Measurements from ENCODE around the gene MYLK2. TPM values are rescaled to one million over a fixed set of nuclear protein-coding genes. Genes with fewer than 3 reads are reported as not detected.

The MYLK2 gene
- total RNA-seq, 2 donors from 2014 or later, result 4.9 to 9.3 TPM

GRCh38 chr20:31859998-31860380 is 40.8 kb downstream of the MYLK2 start:
- ATAC-seq (no peak), DNase-seq (no peak)
- TF ChIP-seq, protein P1, sequence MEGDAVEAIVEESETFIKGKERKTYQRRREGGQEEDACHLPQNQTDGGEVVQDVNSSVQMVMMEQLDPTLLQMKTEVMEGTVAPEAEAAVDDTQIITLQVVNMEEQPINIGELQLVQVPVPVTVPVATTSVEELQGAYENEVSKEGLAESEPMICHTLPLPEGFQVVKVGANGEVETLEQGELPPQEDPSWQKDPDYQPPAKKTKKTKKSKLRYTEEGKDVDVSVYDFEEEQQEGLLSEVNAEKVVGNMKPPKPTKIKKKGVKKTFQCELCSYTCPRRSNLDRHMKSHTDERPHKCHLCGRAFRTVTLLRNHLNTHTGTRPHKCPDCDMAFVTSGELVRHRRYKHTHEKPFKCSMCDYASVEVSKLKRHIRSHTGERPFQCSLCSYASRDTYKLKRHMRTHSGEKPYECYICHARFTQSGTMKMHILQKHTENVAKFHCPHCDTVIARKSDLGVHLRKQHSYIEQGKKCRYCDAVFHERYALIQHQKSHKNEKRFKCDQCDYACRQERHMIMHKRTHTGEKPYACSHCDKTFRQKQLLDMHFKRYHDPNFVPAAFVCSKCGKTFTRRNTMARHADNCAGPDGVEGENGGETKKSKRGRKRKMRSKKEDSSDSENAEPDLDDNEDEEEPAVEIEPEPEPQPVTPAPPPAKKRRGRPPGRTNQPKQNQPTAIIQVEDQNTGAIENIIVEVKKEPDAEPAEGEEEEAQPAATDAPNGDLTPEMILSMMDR (IDR thresholded peaks at IDR 0.05), result no peak
- TF ChIP-seq POLR2A (IDR thresholded peaks at IDR 0.05), result no peak
- no peak overlapping the region for H3K27ac ChIP-seq
- intact Hi-C loops (cut with DNase I), result loop anchor here (10.0 kb wide), 1 partner anchor 175 kb away; no protein-coding TSS in a partner anchor
- no peaks in the 10 kb centered on the region for H3K9me3 ChIP-seq
- H3K27me3 ChIP-seq, result no peaks in the 10 kb centered on the region
- 42 to 49% methylated on average over 7 of the region's 7 CpGs for WGBS, 2 donors
- no peak overlapping the region for H3K4me3 ChIP-seq
- H3K36me3 ChIP-seq (replicated peaks in 1 of 2; ENCODE audit: insufficient read depth in 1 of 2, low read depth in 2 of 2), result no peaks in the 10 kb centered on the region
- H3K4me1 ChIP-seq, result peaks cover 19% of the 10 kb centered on the region

DNA sequence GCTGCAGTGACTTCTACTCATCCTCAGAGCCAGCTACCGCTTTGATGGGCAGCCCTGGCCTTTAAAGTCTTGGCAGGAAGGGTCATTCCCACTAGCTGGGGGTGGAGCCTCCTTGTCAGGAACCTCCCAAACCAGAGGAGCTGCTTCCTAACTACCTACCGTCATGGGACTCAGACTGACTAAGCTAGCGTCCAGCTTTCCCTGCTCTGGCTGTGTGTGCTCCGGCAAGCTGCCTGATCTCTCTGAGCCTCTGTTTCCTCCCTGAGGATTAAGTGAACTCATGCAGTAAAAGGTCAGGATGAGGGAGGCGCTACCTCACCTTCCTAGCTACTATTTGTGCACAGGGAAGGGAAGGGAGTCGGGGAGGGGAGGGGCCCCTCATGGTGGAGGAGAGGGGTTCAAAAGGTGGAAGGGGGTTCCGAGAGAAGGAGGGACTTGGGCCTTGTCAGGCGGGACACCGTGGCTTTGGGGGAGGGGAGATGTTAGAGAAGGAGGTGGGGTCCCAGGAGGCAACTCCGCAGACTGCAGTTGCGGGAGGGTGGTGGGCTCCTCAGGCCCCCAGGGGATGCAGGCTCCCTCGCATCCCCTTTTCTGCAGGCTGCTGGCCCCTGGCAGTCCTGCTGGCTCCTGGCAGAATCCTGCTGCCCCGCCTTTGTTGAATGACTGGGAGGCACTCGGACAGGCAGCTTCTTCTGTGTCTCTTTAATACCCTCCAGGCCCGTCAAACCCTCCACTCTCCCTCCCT is 41.4 kb downstream of the MYLK2 start:
- Histone ChIP-seq H3K4me1 (peaks cover 19% of the 10 kb centered on the region), H3K36me3 (replicated peaks in 1 of 2; ENCODE audit: insufficient read depth in 1 of 2, low read depth in 2 of 2) (no peaks in the 10 kb centered on the region), H3K4me3 (no peak overlapping the region), H3K27ac (no peak overlapping the region), H3K27me3 (no peaks in the 10 kb centered on the region), H3K9me3 (no peaks in the 10 kb centered on the region)
- intact Hi-C loops (cut with DNase I), result no loop called here
- WGBS, 2 donors, result 11 to 12% methylated on average over 11 to 15 of the region's 15 CpGs
- DNase-seq (peak; percentile 24 to 58 (median 48)), ATAC-seq (no peak)
- TF ChIP-seq, protein P1 (IDR thresholded peaks at IDR 0.05), result no peak
- TF ChIP-seq POLR2A (IDR thresholded peaks at IDR 0.05), result no peak

DNA sequence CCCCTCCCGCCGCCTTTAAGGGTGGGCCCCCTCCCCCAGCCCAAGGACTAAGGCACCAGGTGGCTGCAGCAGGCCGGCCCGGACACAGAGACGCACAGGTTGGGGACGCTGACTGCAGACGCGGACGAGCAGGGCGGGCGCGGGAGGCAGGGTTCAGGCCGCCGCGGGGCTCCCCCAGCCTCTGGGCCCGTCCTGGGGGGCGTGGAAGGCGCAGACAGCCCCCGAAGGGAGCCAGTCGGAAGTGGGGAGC is 41.9 kb downstream of the MYLK2 start:
- DNase-seq (peak in 1 of 4 donors; percentile 36), ATAC-seq (peak; percentile 47)
- Histone ChIP-seq H3K4me3 (peak overlapping the region; percentile 4 to 32), H3K36me3 (replicated peaks in 1 of 2; ENCODE audit: insufficient read depth in 1 of 2, low read depth in 2 of 2) (no peaks in the 10 kb centered on the region), H3K4me1 (peaks cover 19% of the 10 kb centered on the region), H3K27me3 (no peaks in the 10 kb centered on the region), H3K27ac (no peak overlapping the region), H3K9me3 (no peaks in the 10 kb centered on the region)
- no peak for TF ChIP-seq POLR2A (IDR thresholded peaks at IDR 0.05)
- TF ChIP-seq, protein P1 (IDR thresholded peaks at IDR 0.05), result no peak
- 0% methylated on average over 13 to 18 of the region's 20 CpGs for WGBS, 2 donors
- intact Hi-C loops (cut with DNase I), result no loop called here

DNA sequence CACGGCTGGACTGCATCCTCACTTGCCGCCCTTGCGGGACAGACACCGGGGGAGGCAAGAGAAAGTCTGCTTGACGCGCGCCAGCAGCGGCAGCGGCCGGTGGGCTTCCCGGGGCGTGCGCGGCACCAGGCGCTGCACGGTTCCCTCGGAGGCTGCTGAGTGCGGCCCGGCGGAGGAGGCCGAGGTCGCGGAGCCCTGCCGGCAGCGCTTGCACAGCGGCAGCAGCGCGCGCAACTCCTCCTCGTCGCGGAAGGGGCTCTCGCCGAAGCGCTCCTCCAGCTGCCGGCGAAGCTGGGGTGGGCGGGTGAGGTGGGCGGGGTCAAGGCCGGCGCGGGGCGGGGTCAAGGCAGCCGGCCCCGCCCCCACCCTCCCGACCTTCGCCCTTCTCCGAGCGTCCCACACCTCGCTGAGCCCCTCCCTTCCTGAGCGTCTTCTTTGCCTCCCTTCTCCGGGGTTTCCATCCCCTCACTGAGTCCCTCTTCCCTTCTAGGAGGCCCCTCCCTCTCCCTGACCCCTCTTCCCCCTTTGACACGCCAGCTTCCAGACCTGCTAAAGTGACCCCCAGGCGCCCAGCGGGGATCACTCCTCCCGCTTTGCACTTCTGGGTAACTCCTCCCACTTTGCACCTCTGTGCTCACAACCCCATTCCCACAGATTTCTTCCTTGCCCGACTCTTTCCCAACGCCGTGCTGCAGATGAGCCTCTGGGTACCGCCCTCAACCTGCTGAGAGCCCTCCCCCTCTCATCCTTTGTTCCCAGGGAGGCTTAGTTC is 42.4 kb downstream of the MYLK2 start:
- TF ChIP-seq POLR2A (IDR thresholded peaks at IDR 0.05), result no peak
- TF ChIP-seq, protein P1 (IDR thresholded peaks at IDR 0.05), result no peak
- no peak overlapping the region for H3K27ac ChIP-seq
- DNase-seq (peak; percentile 47 to 63 (median 54)), ATAC-seq (peak; percentile 77)
- no peaks in the 10 kb centered on the region for H3K36me3 ChIP-seq (replicated peaks in 1 of 2; ENCODE audit: insufficient read depth in 1 of 2, low read depth in 2 of 2)
- intact Hi-C loops (cut with DNase I), result no loop called here
- peak overlapping the region; percentile 4 to 32 for H3K4me3 ChIP-seq
- WGBS, 2 donors, result 3 to 20% methylated on average over 10 to 48 of the region's 60 CpGs
- H3K4me1 ChIP-seq, result peaks cover 19% of the 10 kb centered on the region
- H3K9me3 ChIP-seq, result no peaks in the 10 kb centered on the region
- H3K27me3 ChIP-seq, result no peaks in the 10 kb centered on the region

Measured in body of pancreas (tissue), 4 donors.